WTC11 (cell line): ENCODE measurements around the gene MCOLN3. TPM values are rescaled to one million over a fixed set of nuclear protein-coding genes. Genes with fewer than 3 reads are reported as not detected.

Experiments
- ATAC-seq: fragments of 200-7000 bp; cut with Tn5 transposase; 2 replicates; pipeline ENCODE4 v1.10.0; 2021; ENCODE audit warnings: mild to moderate bottlenecking, moderate library complexity
- CTCF ChIA-PET: fragments of 300-600 bp; sonication (Branson Sonifier 250); formaldehyde crosslinking; loops from one replicate; lab custom pipeline; 2021; ENCODE audit warnings: antibody characterized with exemption; lab: Charles Lee
- POLR2A ChIA-PET: fragments of 350-600 bp; sonication (Branson Sonifier 250); formaldehyde crosslinking; loops from one replicate; lab custom pipeline; 2021; ENCODE audit warnings: antibody characterized with exemption; lab: Charles Lee
- DNase-seq: peaks from one replicate; pipeline ENCODE4 v3.0.0; 2021; ENCODE audit warnings: low spot score
- H3K27ac Mint-ChIP-seq: 2 replicates; pipeline ENCODE4 v1.8.0; 2021; ENCODE audit warnings: mixed read lengths
- H3K27me3 Mint-ChIP-seq: 2 replicates; pipeline ENCODE4 v1.8.0; 2021; ENCODE audit warnings: low read depth, mild to moderate bottlenecking, moderate library complexity, mixed read lengths
- H3K36me3 Mint-ChIP-seq: 2 replicates; pipeline ENCODE4 v1.8.0; 2021; ENCODE audit warnings: mixed read lengths
- H3K4me1 Mint-ChIP-seq: 2 replicates; pipeline ENCODE4 v1.8.0; 2022; ENCODE audit warnings: mixed read lengths
- H3K4me3 Mint-ChIP-seq: 2 replicates; pipeline ENCODE4 v1.8.0; 2021; ENCODE audit warnings: mild to moderate bottlenecking, moderate library complexity, mixed read lengths
- H3K9me3 Mint-ChIP-seq: 2 replicates; pipeline ENCODE4 v1.8.0; 2021; ENCODE audit warnings: mixed read lengths
- E2F4 ChIP-seq: sonication (generic); formaldehyde crosslinking; IDR thresholded peaks from 2 replicates; pipeline ENCODE4 v1.8.1; 2022; ENCODE audit warnings: low read depth, mild to moderate bottlenecking, moderate library complexity, missing genetic modification reagents, borderline replicate concordance
- FOXP4 ChIP-seq: sonication (generic); formaldehyde crosslinking; IDR thresholded peaks from 2 replicates; pipeline ENCODE4 v1.8.0; 2022; ENCODE audit warnings: mild to moderate bottlenecking, missing genetic modification reagents
- HMGXB4 ChIP-seq: sonication (generic); formaldehyde crosslinking; IDR thresholded peaks from 2 replicates; pipeline ENCODE4 v1.8.1; 2023; ENCODE audit warnings: mild to moderate bottlenecking, moderate library complexity, missing genetic modification reagents
- JUN ChIP-seq: sonication (generic); formaldehyde crosslinking; IDR thresholded peaks from 2 replicates; pipeline ENCODE4 v1.8.0; 2023; ENCODE audit warnings: mild to moderate bottlenecking, missing genetic modification reagents
- NFYB ChIP-seq: sonication (generic); formaldehyde crosslinking; conservative IDR thresholded peaks from 2 replicates; pipeline ENCODE4 v1.8.0; 2022; ENCODE audit warnings: low read depth, missing genetic modification reagents
- ZNF219 ChIP-seq: sonication (generic); formaldehyde crosslinking; IDR thresholded peaks from 2 replicates; pipeline ENCODE4 v1.8.0; 2023; ENCODE audit warnings: missing genetic modification reagents, mild to moderate bottlenecking, borderline replicate concordance
- ZNF317 ChIP-seq: sonication (generic); formaldehyde crosslinking; IDR thresholded peaks from 2 replicates; pipeline ENCODE4 v1.8.1; 2023; ENCODE audit warnings: low read depth, mild to moderate bottlenecking, moderate library complexity, missing genetic modification reagents, borderline replicate concordance
- total RNA-seq: library from RNA; stranded (reverse); gene quantifications from 3 replicates; pipeline ENCODE4 v1.2.3, GENCODE V29; 2021
- TF ChIP-seq, protein P1 (sequence below): fragments of 250-450 bp; sonication (Bioruptor Pico); IDR thresholded peaks from 2 replicates; pipeline ENCODE4 v1.8.0; 2021; ENCODE audit warnings: mild to moderate bottlenecking
- TF ChIP-seq, protein P2 (sequence below): sonication (generic); formaldehyde crosslinking; IDR thresholded peaks from 2 replicates; pipeline ENCODE4 v1.8.1; 2022; ENCODE audit warnings: low read depth, missing genetic modification reagents, borderline replicate concordance
- TF ChIP-seq, protein P3 (sequence below): fragments of 250-450 bp; sonication (Bioruptor Pico); IDR thresholded peaks from 2 replicates; pipeline ENCODE4 v1.9.0; 2021; ENCODE audit warnings: mild to moderate bottlenecking

Gene MCOLN3
- total RNA-seq, 1 experiment from 2014 or later, result 6.4 TPM

- no peak overlapping the region for H3K4me3 Mint-ChIP-seq
- peaks cover 12% of the 10 kb centered on the region for H3K4me1 Mint-ChIP-seq
- DNase-seq, result no peak
- no peak for ATAC-seq
- H3K27ac Mint-ChIP-seq, result no peak overlapping the region
- POLR2A ChIA-PET, result no interaction called here
- H3K36me3 Mint-ChIP-seq, result no peaks in the 10 kb centered on the region
- H3K27me3 Mint-ChIP-seq, result no peaks in the 10 kb centered on the region
- no peak for TF ChIP-seq ZNF219
- TF ChIP-seq JUN (CRISPR knock-in tag), result no peak
- TF ChIP-seq, all 79 proteins: peak for 0
- peaks cover 4% of the 10 kb centered on the region; the same call in 1 of the 2 replicates for H3K9me3 Mint-ChIP-seq
- CTCF ChIA-PET, result interaction anchor here (2.0 kb wide), 1 partner anchor 124 kb away, joined by 13 read pairs; no protein-coding TSS in a partner anchor
Observed at GRCh38 chr1:85068846-85069245, 20.5 kb upstream of the MCOLN3 start.

- Mint-ChIP-seq H3K9me3 (peaks cover 4% of the 10 kb centered on the region; the same call in 1 of the 2 replicates), H3K4me3 (no peak overlapping the region), H3K27ac (no peak overlapping the region), H3K4me1 (peaks cover 33% of the 10 kb centered on the region), H3K36me3 (no peaks in the 10 kb centered on the region), H3K27me3 (peaks cover 8% of the 10 kb centered on the region)
- POLR2A ChIA-PET, result no interaction called here
- ATAC-seq, result no peak
- TF ChIP-seq HMGXB4 (CRISPR knock-in tag), result no peak
- TF ChIP-seq, protein P1, sequence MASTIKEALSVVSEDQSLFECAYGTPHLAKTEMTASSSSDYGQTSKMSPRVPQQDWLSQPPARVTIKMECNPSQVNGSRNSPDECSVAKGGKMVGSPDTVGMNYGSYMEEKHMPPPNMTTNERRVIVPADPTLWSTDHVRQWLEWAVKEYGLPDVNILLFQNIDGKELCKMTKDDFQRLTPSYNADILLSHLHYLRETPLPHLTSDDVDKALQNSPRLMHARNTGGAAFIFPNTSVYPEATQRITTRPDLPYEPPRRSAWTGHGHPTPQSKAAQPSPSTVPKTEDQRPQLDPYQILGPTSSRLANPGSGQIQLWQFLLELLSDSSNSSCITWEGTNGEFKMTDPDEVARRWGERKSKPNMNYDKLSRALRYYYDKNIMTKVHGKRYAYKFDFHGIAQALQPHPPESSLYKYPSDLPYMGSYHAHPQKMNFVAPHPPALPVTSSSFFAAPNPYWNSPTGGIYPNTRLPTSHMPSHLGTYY, result no peak
- TF ChIP-seq FOXP4 (CRISPR knock-in tag), result no peak
- TF ChIP-seq, protein P2, sequence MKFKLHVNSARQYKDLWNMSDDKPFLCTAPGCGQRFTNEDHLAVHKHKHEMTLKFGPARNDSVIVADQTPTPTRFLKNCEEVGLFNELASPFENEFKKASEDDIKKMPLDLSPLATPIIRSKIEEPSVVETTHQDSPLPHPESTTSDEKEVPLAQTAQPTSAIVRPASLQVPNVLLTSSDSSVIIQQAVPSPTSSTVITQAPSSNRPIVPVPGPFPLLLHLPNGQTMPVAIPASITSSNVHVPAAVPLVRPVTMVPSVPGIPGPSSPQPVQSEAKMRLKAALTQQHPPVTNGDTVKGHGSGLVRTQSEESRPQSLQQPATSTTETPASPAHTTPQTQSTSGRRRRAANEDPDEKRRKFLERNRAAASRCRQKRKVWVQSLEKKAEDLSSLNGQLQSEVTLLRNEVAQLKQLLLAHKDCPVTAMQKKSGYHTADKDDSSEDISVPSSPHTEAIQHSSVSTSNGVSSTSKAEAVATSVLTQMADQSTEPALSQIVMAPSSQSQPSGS (CRISPR knock-in tag), result no peak
- no peak for TF ChIP-seq NFYB (CRISPR knock-in tag)
- no peak for DNase-seq
- CTCF ChIA-PET, result no interaction called here
Observed at GRCh38 chr1:85065550-85065949, 17.2 kb upstream of the MCOLN3 start.

DNA sequence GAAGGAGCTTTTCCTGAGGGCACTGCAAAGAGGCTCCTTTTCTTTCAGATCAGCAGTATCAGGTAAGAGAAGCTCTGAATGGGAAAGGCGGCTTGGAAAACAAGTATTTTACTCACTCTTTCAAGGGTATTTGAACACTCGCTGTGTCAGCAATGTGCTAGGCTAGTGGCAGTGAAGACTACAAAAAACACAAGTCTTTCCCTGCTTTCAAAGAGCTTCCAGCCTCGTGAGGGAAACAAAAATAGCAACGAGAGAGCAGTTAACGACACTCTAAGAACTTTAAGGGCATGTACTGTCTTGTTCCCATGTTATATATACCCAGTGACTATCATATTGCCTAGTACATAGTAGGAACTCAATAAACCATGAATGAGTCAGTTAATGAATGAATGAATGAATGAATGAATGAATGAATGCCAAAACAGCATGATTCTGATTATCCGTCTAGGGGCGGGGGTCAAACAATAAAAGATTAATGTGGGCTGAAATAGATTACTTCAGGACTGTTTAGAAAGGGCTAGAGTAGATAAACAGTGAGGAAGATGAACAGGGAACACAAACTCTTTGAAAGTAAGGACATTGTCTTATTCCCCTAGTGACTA, 14.2 kb upstream of the MCOLN3 start:
- no peaks in the 10 kb centered on the region for H3K9me3 Mint-ChIP-seq
- no peak for TF ChIP-seq ZNF317 (CRISPR knock-in tag)
- TF ChIP-seq E2F4 (CRISPR knock-in tag), result no peak
- TF ChIP-seq, protein P3, sequence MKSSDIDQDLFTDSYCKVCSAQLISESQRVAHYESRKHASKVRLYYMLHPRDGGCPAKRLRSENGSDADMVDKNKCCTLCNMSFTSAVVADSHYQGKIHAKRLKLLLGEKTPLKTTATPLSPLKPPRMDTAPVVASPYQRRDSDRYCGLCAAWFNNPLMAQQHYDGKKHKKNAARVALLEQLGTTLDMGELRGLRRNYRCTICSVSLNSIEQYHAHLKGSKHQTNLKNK (CRISPR knock-in tag), result no peak
- no peaks in the 10 kb centered on the region for H3K36me3 Mint-ChIP-seq
- no peak for DNase-seq
- CTCF ChIA-PET, result interaction anchor here (1.0 to 2.9 kb wide), 6 partner anchors 13 to 240 kb away, joined by 3 to 21 read pairs (median 4); partner anchors contain the start of genes C1orf52 and MCOLN3
- peak overlapping the region; percentile 90 for H3K4me3 Mint-ChIP-seq
- H3K27me3 Mint-ChIP-seq, result peaks cover 8% of the 10 kb centered on the region
- H3K4me1 Mint-ChIP-seq, result peaks cover 31% of the 10 kb centered on the region
- ATAC-seq, result peak; percentile 18
- POLR2A ChIA-PET, result no interaction called here
- 0 out of 2 replicates have a peak overlapping the region, but pooled peaks have one; percentile 19 for H3K27ac Mint-ChIP-seq
